NT2/D1 (cell line): Measurements from ENCODE around the gene ASPHD2.
"Not testable (repeated sequence)": the region's sequence is repeated elsewhere in the genome, so short reads cannot be mapped to it uniquely, and the experiment has no call there.

Experiments
- DNase-seq: peaks from one replicate; pipeline ENCODE4 v3.0.0-alpha.2; 2011; ENCODE audit warnings: low read depth, low spot score
- H3K27me3 ChIP-seq: 2 replicates; pipeline ENCODE4 v1.6.0; 2011; ENCODE audit warnings: mild to moderate bottlenecking; ENCODE audit not compliant: insufficient read length, insufficient read depth
- H3K36me3 ChIP-seq: 2 replicates; pipeline ENCODE4 v1.6.1; 2011; ENCODE audit warnings: mild to moderate bottlenecking, low read length, mixed read lengths; ENCODE audit not compliant: insufficient read depth, insufficient read length
- H3K4me1 ChIP-seq: 2 replicates; pipeline ENCODE4 v1.5.1; 2011; ENCODE audit not compliant: insufficient read depth, insufficient read length
- H3K4me3 ChIP-seq: 2 replicates; pipeline ENCODE4 v1.5.1; 2011; ENCODE audit warnings: low read depth; ENCODE audit not compliant: insufficient read length
- H3K9ac ChIP-seq: 2 replicates; pipeline ENCODE4 v1.6.0; 2011; ENCODE audit warnings: low read depth; ENCODE audit not compliant: insufficient read length
- H3K9me3 ChIP-seq: 2 replicates; pipeline ENCODE4 v1.5.1; 2011; ENCODE audit warnings: mild to moderate bottlenecking, low read length; ENCODE audit not compliant: insufficient read depth
- SUZ12 ChIP-seq: IDR thresholded peaks from 2 replicates; pipeline ENCODE4 v1.6.1; 2011; ENCODE audit not compliant: insufficient read length, insufficient read depth; ENCODE audit errors: extremely low read depth
- YY1 ChIP-seq: IDR thresholded peaks from 2 replicates; pipeline ENCODE4 v1.6.1; 2011; ENCODE audit not compliant: insufficient read length, insufficient read depth
- ZNF274 ChIP-seq: IDR thresholded peaks from 2 replicates; pipeline ENCODE4 v1.6.1; 2011; ENCODE audit warnings: mild to moderate bottlenecking, low read depth, low read length

Gene ASPHD2

DNA sequence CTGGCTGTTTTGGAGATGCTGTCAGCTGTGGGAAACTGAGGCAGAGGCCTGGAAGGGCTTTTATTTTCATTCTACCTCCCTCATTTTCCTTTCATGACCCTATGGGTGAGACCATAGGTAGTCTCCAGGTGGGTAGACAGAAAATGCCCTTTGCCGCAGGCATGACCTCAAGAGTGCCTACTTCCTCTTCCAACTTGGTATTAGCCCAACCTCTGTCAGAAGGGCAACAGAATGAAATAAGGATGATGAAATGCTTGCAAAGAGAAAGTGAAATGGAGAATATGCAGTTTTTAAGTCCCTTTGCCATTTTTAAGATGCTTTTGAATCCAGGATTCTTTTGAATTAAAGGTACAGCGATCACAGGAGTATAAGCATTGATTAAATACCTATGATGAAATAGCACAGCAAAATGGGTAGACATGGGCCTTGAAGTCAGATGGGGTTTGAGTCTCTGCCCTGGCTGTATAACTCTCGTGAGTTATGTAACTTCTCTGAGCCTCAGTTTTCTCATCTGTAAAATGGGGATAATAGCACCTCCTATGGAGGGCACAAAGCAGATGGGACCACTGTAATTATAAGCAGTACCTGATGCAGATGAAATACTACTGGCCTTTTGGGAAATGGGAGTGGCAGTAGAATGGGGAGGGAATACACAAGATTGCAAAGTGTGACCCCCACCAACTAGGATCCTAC lies 3.7 kb downstream of the ASPHD2 start:
- TF ChIP-seq YY1 (no peak), ZNF274 (no peak), SUZ12 (no peak)
- Histone ChIP-seq H3K4me3 (no peak overlapping the region), H3K9ac (no peak overlapping the region), H3K4me1 (peaks cover 10% of the 10 kb centered on the region), H3K9me3 (no peaks in the 10 kb centered on the region), H3K36me3 (peaks cover 28% of the 10 kb centered on the region), H3K27me3 (peaks cover 22% of the 10 kb centered on the region)
- no peak for DNase-seq

DNA sequence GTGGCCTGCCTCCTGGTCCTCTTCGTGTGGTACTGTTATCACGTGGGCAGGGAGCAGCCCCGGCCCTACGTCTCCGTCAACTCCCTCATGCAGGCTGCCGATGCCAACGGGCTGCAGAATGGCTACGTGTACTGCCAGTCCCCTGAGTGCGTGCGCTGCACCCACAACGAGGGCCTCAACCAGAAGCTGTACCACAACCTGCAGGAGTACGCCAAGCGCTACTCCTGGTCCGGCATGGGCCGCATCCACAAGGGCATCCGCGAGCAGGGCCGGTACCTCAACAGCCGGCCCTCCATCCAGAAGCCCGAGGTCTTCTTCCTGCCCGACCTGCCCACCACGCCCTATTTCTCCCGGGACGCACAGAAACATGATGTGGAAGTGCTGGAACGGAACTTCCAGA lies 4.7 kb downstream of the ASPHD2 start:
- no peaks in the 10 kb centered on the region for H3K9me3 ChIP-seq
- H3K27me3 ChIP-seq: peaks cover 12% of the 10 kb centered on the region
- TF ChIP-seq YY1: no peak
- TF ChIP-seq ZNF274: no peak
- no peak for TF ChIP-seq SUZ12
- H3K4me1 ChIP-seq: peaks cover 6% of the 10 kb centered on the region
- no peak overlapping the region for H3K4me3 ChIP-seq
- DNase-seq: no peak
- H3K9ac ChIP-seq: no peak overlapping the region
- peaks cover 30% of the 10 kb centered on the region for H3K36me3 ChIP-seq

DNA sequence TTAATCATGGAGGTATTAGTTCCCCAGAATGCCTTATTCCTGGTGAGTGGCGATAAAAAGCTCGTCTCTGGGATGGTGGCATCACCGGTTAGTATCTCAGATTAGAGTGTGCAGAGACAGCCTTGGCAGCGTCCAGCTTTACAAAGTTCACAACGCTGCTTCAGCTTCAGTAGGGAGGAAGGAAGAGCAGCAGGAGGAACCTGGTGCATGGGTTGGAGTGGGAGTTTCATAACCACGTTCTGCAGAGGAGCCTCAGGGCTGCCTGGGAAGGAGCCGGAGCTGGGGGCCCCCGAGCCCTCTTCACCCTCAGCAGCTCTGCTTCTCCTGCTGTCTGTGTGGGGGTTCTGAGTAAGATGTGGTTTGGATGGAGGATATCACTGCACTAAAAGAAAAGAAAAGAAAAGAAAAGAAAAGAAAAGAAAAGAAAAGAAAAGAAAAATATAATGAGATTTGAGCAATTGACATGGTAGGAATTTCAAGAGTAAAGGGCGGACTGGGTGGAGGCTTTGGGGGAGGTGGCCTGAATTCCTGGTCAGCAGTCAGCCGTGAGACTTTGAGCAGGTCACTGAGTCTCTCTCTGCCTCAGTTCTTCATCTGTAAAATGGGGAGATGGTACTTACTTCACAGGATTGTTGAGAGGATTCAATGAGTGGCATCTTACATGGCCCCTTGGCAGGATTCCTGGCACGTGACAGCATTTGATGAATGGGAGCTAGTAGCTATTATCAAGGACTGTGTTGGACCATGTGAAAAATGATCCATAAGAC lies 6.5 kb downstream of the ASPHD2 start:
- TF ChIP-seq ZNF274: no peak
- TF ChIP-seq YY1: no peak
- TF ChIP-seq SUZ12: no peak
- Histone ChIP-seq H3K36me3 (peaks cover 30% of the 10 kb centered on the region), H3K9ac (no peak overlapping the region), H3K4me1 (no peaks in the 10 kb centered on the region), H3K9me3 (no peaks in the 10 kb centered on the region), H3K27me3 (no peaks in the 10 kb centered on the region), H3K4me3 (no peak overlapping the region)
- DNase-seq: no peak

DNA sequence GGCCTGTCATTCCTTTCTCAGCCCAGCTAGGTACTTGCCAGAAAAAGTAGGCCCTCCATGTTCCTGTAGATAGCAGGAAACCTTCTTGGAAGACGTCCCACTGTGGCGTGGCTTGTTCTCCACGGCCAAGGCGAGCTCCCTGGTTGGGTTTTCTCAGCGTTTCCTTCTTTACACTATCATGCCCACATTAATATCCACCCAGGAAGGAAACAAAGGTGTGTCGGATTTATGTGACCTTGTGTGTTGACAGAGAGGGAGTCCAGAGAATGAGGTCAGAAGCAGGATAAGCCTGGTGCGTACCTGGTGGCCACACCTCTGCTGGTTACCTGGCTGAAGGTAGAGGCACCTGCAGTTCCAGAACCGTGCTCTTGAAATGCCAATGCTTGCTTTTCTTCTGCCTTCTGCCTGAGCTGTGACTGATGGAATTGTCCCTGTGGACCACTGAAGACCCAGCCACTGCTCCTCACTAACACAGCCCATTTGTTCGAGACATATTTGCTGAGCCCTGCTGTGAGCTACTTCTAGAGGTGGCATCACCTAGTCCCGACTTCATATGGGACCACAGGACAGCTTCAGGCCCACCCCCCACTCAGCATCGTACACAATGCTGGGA lies 7.9 kb downstream of the ASPHD2 start:
- Histone ChIP-seq H3K4me3 (no peak overlapping the region), H3K36me3 (peaks cover 30% of the 10 kb centered on the region), H3K4me1 (no peaks in the 10 kb centered on the region), H3K9ac (no peak overlapping the region), H3K9me3 (no peaks in the 10 kb centered on the region), H3K27me3 (no peaks in the 10 kb centered on the region)
- DNase-seq: no peak
- no peak for TF ChIP-seq SUZ12
- TF ChIP-seq ZNF274: no peak
- no peak for TF ChIP-seq YY1

DNA sequence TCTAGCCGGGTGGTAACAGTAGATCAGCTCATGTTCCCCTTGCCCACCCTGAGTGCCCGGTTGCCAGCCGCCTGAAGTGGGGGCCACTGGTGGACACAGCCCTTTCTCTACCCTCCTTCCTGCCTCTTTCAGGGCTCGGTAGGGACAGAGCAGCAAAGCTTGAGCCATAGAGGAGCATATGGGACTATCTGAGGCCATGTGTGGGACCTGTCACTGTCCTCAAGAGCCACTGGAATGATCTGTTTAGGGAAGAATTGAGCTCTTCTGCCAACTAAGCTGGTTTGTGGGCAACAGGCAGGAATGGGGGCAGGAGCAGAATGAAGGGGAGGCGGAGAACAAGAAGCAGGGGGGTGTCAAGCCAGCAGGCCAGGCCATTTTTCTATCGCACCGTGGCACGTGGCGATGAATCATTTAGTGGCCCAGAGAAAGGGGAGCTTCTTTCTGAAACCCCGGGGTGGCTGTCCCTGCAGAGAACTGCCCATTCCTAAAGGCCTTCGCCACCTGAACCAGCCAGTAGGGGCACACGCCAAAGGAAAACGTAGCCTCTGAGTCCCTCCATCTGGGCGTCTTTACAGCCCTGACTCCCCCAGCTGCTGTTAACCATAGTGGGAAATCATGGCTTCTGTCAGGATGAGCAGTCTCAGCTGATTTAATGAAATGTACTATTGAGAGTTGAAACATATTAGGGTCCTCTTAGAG lies 8.8 kb downstream of the ASPHD2 start:
- Histone ChIP-seq H3K9me3 (no peaks in the 10 kb centered on the region), H3K36me3 (peaks cover 32% of the 10 kb centered on the region), H3K4me1 (no peaks in the 10 kb centered on the region), H3K4me3 (no peak overlapping the region), H3K27me3 (no peaks in the 10 kb centered on the region), H3K9ac (no peak overlapping the region)
- DNase-seq: no peak
- no peak for TF ChIP-seq ZNF274
- TF ChIP-seq SUZ12: no peak
- no peak for TF ChIP-seq YY1

DNA sequence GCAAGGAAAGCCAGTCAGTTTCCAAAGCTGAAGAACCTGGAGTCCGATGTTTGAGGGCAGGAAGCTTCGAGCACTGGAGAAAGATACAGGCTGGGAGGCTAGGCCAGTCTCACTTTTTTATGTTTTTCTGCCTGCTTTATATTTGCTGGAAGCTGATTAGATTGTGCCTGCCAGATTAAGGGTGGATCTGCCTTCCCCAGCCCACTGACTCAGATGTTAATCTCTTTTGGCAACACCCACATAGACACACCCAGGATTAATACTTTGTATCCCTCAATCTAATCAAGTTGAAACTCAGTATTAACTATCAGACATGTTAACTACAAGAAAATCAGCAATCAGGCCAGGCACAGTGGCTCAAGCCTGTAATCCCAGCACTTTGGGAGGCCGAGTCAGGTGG lies 9.7 kb downstream of the ASPHD2 start:
- H3K9me3 ChIP-seq, DNase-seq, H3K4me1 ChIP-seq, H3K4me3 ChIP-seq, H3K27me3 ChIP-seq, H3K9ac ChIP-seq: not testable (repeated sequence)
- H3K36me3 ChIP-seq: peaks cover 29% of the 10 kb centered on the region

DNA sequence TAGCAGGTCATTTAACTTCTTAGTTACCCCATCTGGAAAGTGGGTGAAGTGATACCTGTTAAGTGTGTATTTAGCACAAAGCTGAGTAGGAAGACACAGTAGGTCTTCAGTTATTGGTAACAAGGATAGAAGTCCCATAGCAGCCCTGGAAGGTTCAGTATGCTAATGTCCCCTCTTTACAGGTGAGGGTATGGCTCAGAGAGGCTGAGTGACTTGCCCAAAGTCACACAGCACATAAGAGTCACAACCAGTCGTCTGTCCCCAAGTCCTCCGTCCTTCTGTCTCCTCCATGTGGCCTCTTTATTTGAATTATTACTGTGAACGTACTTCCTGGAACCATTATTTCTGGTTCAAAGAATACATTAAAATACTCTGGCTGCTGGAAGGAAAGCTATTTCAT lies 10.5 kb downstream of the ASPHD2 start:
- Histone ChIP-seq H3K4me3 (no peak overlapping the region), H3K27me3 (no peaks in the 10 kb centered on the region), H3K9ac (no peak overlapping the region), H3K9me3 (no peaks in the 10 kb centered on the region), H3K36me3 (peaks cover 21% of the 10 kb centered on the region), H3K4me1 (no peaks in the 10 kb centered on the region)
- DNase-seq: no peak
- TF ChIP-seq SUZ12 (no peak), YY1 (no peak), ZNF274 (no peak)
